SKM-1 (cell line): ENCODE data around the gene IBTK.
A peak's percentile ranks its signal among the peaks of the same experiment; 100 is the strongest.
"Not testable (repeated sequence)": the region's sequence is repeated elsewhere in the genome, so short reads cannot be mapped to it uniquely, and the experiment has no call there.

Source experiments
- DNase-seq: peaks from one replicate; lab custom pipeline; 2025; ENCODE audit not compliant: unreplicated experiment; lab: John Stamatoyannopoulos, UW

The IBTK gene

GRCh38 chr6:82248273-82248735 lies 760 bp upstream of the IBTK start:
- no peak for DNase-seq

- DNase-seq = peak; percentile 23
These were observed 591 bp downstream of the IBTK start for GRCh38 chr6:82246802-82247504.

GRCh38 chr6:82246370-82246769 lies 1.2 kb downstream of the IBTK start:
- DNase-seq = no peak

GRCh38 chr6:82245376-82245775 lies 2.2 kb downstream of the IBTK start:
- DNase-seq = no peak

GRCh38 chr6:82243884-82244283 lies 3.7 kb downstream of the IBTK start:
- no peak for DNase-seq

- no peak for DNase-seq
These were observed 7.4 kb downstream of the IBTK start for GRCh38 chr6:82240186-82240585.

GRCh38 chr6:82239597-82239996 lies 7.9 kb downstream of the IBTK start:
- no peak for DNase-seq

- no peak for DNase-seq
These were observed 10.5 kb downstream of the IBTK start for GRCh38 chr6:82237013-82237412.

- DNase-seq = no peak
These were observed 19.8 kb downstream of the IBTK start for GRCh38 chr6:82227770-82228169.

- DNase-seq = no peak
These were observed 27.4 kb downstream of the IBTK start for GRCh38 chr6:82220167-82220566.

- no peak for DNase-seq
These were observed 30.4 kb downstream of the IBTK start for GRCh38 chr6:82217018-82217586.

GRCh38 chr6:82216549-82216948 lies 31.0 kb downstream of the IBTK start:
- no peak for DNase-seq

GRCh38 chr6:82211326-82211725 lies 36.2 kb downstream of the IBTK start:
- DNase-seq = no peak

GRCh38 chr6:82208913-82209312 lies 38.6 kb downstream of the IBTK start:
- DNase-seq = no peak

GRCh38 chr6:82205930-82206392 lies 41.6 kb downstream of the IBTK start:
- no peak for DNase-seq

- no peak for DNase-seq
These were observed 43.5 kb downstream of the IBTK start for GRCh38 chr6:82204020-82204419.

GRCh38 chr6:82197784-82198183 lies 49.8 kb downstream of the IBTK start:
- no peak for DNase-seq

- not testable (repeated sequence) for DNase-seq
These were observed 50.3 kb downstream of the IBTK start for GRCh38 chr6:82197245-82197644.

- no peak for DNase-seq
These were observed 51.4 kb downstream of the IBTK start for GRCh38 chr6:82196161-82196560.

GRCh38 chr6:82195619-82196018 lies 51.9 kb downstream of the IBTK start:
- DNase-seq = no peak

- no peak for DNase-seq
These were observed 61.5 kb downstream of the IBTK start for GRCh38 chr6:82185948-82186535.

- no peak for DNase-seq
These were observed 63.8 kb downstream of the IBTK start for GRCh38 chr6:82183642-82184282.
